NB4 (cell line): ENCODE results near the gene TNFRSF6B.

Experiments used
- CTCF ChIP-seq: IDR thresholded peaks from one replicate; pipeline ENCODE4 v1.5.1; 2012; ENCODE audit warnings: low read depth, low read length
- MAX ChIP-seq: IDR thresholded peaks from 2 replicates; pipeline ENCODE4 v1.6.1; 2011; ENCODE audit warnings: low read depth, low read length
- MYC ChIP-seq: IDR thresholded peaks from 2 replicates; pipeline ENCODE4 v1.6.1; 2011; ENCODE audit warnings: low read depth, low read length
- POLR2A ChIP-seq: IDR thresholded peaks from 2 replicates; pipeline ENCODE4 v1.6.1; 2011; ENCODE audit warnings: mild to moderate bottlenecking; ENCODE audit not compliant: insufficient read length; ENCODE audit errors: extremely low read depth

- no peak for TF ChIP-seq CTCF
- peak; percentile 86 for TF ChIP-seq MYC
- peak; percentile 39 for TF ChIP-seq POLR2A
- peak; percentile 72 for TF ChIP-seq MAX
These were observed 38.3 kb upstream of the TNFRSF6B start, which contains the start of gene RTEL1 for GRCh38 chr20:63657937-63658748.
